Measurements from ENCODE around the gene CTXN1.
"Not testable (repeated sequence)": the region's sequence is repeated elsewhere in the genome, so short reads cannot be mapped to it uniquely, and the experiment has no call there.

Gene CTXN1

DNA sequence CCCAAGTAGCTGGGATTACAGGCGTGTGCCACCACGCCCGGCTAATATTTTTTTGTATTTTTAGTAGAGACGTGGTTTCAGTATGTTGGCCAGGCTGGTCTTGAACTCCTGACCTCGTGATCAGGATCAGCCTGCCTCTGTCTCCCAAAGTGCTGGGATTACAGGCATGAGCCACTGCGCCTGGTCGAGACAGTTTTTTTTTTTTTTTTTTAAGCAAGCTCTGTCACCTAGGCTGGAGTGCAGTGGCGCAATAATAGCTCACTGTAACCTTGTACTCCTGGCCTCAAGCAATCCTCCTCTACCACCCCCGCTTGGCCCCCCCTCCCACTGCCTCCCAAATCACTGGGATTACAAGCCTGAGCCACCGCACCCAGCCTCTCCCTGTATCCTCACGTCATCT, 28.6 kb downstream of the CTXN1 start:
- no peak for DNase-seq

DNA sequence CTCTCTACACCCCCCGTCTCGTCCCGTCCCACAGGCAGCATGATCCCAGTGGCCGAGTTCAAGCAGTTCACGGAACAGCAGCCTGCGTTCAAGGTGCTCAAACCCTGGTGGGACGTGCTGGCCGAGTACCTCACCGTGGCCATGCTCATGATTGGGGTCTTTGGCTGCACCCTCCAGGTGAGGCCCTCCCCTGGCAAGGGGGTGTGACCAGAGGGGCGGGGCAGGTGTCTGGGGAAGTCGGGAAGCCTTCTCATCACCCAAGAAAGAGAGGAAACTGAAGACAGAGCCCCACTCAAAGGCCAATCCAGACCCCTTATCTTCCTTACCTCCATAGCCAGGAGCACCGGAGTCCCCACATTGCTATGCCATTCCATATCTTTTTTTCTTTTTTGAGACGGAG, 30.4 kb downstream of the CTXN1 start:
- no peak for DNase-seq

DNA sequence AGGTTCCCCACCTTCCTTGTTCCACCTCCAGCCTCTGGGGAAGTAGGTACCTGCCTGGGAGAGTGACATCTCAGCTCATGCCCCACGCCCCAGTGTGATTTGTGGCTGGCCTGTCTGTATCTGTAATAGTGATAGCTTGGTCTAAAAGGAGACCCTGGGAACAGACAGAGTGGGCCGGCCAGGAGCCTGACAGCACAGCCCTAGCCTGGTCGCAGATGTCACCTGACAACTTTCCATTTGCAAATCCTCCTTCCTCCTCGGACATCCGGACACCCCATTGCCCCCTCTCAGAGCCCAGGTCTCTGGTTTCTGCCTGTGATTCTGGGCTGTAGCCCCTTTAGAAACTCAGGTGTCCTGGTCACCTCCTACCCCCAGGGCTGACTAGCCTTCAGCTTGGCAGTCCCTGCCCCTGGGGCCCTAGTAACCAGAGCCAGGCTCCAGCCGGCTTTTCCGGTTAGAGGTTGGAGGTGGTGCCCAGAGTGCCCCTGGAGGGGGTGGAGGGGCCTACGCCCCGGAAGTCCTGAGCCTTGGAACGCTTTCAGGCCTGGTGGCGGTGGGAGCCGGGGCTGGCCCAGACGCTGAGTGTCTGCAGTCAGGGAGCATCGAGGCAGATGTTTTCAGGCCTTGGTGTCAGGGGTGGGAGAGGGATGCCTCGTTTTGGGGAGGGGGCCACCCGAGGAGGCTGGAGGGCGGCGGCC, 31.2 kb downstream of the CTXN1 start:
- no peak for DNase-seq

DNA sequence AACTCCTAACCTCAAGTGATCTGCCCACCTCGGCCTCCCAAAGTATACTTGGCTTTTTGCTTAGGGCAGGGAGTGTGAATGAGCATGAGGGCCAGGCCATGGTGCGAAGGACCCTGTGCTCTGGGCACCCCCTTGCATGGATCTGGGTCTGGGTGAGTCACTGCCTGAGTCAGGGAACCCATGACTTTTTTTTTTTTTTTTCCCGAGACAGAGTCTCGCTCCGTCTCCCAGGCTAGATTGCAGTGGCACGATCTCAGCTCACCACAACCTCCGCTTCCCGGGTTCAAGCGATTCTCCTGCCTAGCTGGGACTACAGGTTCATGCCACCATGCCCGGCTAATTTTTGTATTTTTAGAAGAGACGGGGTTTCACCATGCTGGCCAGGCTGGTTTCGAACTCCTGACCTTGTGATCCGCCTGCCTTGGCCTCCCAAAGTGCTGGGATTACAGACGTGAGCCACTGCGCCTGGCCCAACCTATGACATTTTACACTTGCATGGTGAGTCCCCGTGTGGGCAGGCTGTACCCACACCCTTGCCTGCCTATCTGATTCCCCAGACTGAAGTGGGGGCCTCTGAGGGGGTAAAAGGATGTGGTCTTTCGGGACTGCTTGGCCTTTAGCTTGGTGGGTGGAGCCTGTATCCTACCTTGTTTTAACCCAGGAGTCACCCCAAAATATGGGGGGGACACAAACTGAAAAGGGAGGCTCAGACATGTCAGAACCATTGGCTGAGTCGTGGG, 32.4 kb downstream of the CTXN1 start:
- DNase-seq: not testable (repeated sequence)

DNA sequence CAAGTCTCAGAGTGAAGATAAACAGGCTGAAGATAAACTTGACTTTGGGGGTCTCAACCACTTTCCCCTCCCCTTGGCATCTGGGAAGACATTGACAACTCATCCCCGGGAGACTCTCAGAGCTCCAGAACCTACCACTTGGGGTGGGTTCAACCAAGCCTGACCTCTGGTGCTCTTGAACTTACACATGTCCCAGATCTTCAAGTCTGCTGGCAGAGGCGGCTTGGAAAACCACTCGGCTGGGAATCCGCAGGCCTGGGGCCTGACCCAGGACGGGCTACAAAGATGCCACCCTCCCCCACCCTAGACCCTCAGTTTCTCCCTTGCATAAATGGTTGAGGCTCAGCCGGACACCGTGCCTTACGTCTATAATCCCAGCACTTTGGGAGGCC, 37.1 kb downstream of the CTXN1 start:
- DNase-seq: no peak

DNA sequence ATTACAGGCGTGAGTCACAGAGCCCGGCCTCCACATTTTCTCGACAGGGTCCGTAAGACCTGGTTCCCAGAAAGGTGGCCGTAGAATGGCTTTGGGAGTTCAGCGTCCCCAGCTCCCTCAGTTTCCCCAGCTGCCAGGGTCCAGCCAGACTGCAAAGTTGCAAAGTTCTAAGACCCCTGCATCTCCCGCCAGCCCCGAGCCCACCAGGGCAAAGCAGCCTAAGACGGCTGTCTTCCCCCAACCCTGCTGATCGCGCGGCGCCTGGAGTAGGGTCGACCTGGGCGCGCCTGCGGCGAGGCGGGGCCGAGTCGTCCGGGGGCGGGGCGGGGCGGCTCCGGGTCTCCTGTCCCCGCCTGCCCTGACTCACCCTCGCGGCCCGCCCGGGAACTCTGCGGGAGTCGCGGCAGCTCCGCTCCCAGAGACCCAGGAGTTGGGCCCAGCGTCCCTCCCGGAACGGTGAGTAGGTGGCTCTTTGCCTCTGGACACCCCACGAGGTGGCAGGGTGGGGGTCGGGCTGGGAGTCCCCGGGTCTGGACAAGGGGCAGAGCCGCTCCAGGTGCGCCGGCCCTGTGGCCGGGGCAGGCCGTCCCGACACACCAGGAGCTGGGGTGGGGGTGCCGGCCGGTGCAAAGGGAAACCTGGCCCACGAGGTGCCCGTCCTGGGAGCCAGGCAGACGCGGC, 37.6 kb downstream of the CTXN1 start, which contains the start of gene LRRC8E:
LRRC8E (plus strand) TSS at position 366 of the 681 bp plus-strand sequence. CDS start 7,094 bp downstream, outside the sequence.
- DNase-seq: no peak

DNA sequence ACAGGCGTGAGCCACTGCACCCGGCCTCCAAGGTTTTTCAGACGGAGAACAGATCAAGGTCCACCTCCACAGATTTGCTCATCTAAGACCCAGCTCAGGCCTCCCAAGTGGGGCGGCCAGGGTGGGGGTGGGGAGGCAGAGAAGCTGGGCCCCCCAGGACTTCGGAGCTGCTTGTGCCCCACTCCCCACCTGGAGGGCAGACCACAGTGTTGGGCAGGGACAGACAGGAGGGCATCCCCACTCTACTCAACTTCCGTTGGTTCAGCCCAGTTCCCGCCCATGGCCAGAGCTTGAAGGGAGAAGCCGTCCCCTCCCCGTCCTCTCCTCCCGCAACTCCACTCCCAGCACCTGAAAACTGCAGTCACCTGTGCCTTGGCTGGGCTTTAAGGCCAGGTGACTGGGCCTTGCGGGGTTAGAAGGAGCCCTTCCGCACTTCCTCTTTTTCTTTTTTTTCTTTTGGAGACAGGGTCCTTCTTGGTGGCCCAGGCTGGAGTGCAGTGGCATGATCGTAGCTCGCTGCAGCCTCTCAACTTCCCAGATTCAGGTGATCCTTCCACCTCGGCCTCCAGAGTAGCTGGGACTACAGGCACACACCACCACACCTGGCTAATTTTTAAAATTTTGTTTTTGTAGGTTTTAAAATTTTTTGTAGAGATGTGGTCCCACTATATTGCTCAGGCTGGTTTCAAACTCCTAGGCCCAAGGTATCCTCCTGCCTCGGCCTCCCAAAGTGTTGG, 38.4 kb downstream of the CTXN1 start:
- no peak for DNase-seq

DNA sequence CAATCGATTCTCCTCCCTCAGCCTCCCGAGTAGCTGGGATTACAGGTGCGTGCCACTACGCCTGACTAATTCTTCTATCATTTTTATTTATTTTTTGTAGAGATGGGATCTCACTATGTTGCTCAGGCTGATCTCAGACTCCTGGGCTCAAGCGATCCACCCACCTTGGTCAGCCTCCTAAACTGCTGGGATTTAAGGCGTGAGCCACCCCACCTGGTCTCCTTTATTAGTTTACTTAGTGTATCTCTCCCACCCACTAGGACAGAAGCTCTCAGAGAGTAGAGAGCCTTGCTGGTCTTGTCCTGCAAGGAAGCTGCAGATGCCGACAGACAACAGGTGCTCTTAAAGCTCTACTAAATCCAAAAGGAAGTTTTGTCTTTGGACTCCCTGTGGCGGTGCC, 40.1 kb downstream of the CTXN1 start:
- DNase-seq: no peak

DNA sequence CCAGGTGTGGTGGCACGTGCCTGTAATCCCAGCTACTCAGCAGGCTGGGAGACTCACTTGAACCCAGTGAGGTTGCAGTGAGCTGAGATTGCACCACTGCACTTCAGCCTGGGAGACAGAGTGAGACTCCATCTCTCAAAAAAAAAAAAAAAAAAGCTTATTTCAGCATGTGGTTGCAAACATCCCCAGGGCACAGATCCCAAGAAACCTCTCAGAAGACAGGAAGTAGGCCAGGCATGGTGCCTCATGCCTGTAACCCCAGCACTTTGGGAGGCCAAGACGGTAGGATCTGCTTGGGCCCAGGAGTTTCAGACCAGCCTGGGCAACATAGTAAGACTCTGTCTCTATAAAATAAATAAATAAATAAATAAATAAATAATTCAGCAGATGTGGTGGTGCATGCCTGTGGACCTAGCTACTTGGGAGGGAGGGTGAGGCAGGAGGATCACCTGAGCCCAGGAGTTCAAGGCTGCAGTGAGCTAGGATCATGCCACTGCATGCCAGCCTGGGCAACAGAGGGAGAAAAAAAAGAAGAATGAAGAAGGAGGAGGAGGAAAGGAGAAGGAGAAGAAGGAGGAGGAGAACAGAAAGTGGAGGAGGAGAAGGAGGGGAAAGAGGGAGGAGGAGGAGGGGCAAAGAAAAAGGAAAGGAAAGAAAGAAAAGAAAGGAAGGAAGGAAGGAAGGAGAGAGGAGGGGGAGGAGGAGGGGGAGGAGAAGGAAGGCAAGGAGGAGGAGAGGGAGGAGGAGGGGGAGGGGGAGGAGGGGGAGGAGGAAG, 42.0 kb downstream of the CTXN1 start:
- DNase-seq: no peak

DNA sequence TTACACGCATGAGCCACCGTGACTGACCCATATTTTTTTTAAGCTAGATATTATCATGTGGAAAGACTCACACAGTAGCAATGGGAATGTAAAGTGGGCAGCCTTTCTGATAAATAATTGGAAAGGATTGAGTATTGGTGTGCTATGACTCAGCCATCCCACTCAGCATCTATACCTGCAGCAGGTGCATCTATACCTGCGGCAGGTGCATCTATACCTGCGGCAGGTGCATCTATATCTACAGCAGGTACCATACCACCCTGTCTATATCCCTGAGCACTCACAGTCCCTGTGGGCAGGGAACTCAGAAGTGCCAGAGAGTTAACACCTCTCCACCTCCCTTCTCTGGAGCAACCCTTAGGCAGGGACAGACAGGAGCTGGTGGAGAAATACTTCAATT, 42.8 kb downstream of the CTXN1 start:
- DNase-seq: no peak

DNA sequence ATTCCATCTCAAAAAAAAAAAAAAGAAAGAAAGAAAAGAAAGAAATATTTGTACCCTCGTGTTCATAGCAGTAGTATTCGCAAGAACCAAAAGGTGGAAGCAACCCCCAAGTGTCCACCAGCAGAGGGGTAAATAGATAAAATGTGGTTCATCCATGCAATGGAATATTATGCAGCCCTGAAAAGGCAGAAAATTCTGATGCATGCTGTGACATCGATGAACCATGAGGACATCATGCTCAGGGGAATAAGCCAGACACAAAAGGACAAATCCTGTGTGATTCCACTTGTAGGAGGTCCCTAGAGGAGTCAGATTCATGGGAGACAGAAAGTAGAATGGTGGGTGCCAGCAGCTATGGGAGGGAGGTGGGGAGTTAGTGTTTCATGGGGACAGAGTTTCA, 44.0 kb downstream of the CTXN1 start:
- no peak for DNase-seq

DNA sequence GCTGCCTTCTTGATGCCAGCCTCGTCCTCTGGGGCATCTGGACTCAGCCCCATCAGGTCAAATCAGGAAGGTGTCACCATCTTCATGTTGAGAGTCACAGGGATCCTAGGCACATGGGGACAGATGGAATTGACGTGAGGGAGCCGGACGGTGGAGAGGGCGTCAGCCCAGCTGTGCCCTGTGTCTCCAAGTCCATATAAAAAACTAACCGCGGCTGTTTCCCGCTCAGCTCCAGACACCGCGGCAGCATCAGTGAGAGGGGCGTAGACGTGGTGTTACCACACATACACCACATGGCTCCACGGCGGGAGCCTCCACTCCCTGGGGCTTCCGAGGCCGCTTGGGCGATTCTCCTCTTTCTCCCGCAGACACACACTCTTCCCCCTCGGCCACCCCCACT, 46.1 kb downstream of the CTXN1 start:
- DNase-seq: no peak

DNA sequence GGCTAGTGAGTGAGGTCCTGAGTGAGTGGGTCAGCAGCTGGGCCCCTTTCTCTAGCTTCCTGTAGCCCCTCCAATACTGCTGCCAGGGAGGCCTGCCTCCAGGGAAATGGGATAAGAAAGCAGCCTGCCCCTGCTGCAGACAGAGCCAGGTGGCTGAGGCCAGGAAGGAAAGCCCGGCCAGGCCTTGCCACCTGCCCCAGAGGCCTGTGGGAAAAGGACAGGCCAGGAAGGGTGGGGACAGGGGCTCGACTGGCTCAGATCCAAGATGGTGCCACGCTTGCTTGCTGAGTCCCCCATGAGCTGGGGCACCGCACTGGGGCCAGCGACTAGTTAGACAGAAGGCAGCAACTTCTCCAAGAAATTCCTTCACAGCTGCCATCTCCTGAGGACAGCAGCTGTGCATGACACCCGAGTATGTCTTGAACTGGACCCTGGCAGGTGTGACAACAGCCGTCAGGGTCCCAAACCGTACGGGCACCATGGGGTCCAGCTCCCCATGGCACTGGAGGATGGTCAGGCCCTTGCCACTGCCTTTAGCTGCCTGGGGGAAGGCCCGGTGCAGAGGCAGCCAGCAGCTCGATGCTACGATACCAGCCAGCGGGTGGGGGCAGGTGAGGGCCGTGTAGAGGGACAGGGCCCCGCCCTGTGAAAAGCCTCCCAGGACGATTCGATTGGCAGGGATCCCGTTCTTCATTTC, 46.7 kb downstream of the CTXN1 start:
- DNase-seq: no peak

DNA sequence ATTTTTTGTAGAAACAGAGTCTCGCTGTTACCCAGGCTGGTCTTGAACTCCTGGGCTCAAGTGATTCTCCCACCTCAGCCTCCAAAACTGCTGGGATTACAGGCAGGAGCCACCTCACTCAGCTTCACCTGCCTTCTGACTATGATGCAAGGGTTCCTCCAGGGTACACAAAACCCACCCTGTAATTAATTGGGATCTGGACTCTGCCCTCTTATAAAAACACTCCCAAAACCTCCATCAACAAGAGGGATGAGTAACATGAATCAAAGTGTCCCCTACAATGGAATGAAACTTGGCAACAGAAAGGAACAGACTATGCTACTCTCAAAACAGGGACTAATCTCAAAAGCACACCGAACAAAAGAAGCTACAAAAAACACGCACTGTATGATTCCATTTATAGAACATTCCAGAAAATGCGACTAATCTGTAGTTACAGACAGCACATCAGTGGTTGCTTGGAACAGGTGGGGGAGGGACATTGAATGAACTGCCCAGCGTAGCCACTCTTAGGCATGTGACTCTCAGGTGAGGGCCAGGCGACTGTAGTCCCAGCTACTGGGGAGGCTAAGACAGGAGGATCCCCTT, 48.6 kb downstream of the CTXN1 start:
- no peak for DNase-seq

DNA sequence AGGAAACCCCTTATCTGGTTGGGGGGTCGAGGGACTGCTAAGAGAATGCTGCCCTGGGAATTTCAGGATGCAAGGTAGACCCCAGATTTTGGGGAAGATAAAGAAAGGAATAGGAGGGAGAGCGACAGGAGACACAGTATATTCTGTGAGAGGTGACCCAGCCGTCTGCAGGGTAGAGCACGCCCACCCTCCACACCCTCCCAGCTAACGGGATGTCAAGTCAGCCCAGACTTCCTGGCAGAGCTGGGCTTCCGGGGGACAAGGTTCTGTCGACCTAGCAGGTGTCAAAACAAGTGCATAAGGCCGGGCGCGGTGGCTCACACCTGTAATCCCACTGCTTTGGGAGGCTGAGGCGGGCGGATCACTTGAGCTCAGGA, 51.0 kb downstream of the CTXN1 start:
- DNase-seq: no peak
